Neuronal stem cell (in vitro differentiated cells): ENCODE results near the gene ARHGAP44.
"Not testable (repeated sequence)": the region's sequence is repeated elsewhere in the genome, so short reads cannot be mapped to it uniquely, and the experiment has no call there.

Experiments
- DNase-seq: peaks from one replicate; pipeline ENCODE4 v3.0.0-alpha.2; 2013; ENCODE audit warnings: low spot score
- H2AFZ ChIP-seq: one replicate; pipeline ENCODE4 v1.6.1; 2013; ENCODE audit warnings: mild to moderate bottlenecking, low read length, inconsistent platforms
- H2AK5ac ChIP-seq: 2 replicates; pipeline ENCODE4 v1.6.1; 2013; ENCODE audit warnings: low read depth, mild to moderate bottlenecking, inconsistent platforms, low read length, moderate library complexity, mixed read lengths
- H2BK120ac ChIP-seq: 2 replicates; pipeline ENCODE4 v1.6.1; 2013; ENCODE audit warnings: low read depth, mild to moderate bottlenecking, inconsistent platforms, low read length, moderate library complexity, mixed read lengths
- H2BK12ac ChIP-seq: one replicate; pipeline ENCODE4 v1.6.1; 2013; ENCODE audit warnings: low read length, inconsistent platforms
- H2BK15ac ChIP-seq: 2 replicates; pipeline ENCODE4 v1.6.1; 2013; ENCODE audit warnings: mild to moderate bottlenecking, low read length, inconsistent platforms, mixed read lengths
- H2BK5ac ChIP-seq: one replicate; pipeline ENCODE4 v1.6.1; 2013; ENCODE audit warnings: inconsistent platforms, mild to moderate bottlenecking, low read length, moderate library complexity
- H3K14ac ChIP-seq: one replicate; pipeline ENCODE4 v1.6.1; 2013; ENCODE audit warnings: low read length, inconsistent platforms
- H3K18ac ChIP-seq: 2 replicates; pipeline ENCODE4 v1.6.1; 2013; ENCODE audit warnings: low read length, inconsistent platforms
- H3K23ac ChIP-seq: 2 replicates; pipeline ENCODE4 v1.6.1; 2013; ENCODE audit warnings: low read depth, mild to moderate bottlenecking, mixed read lengths, low read length, inconsistent platforms; ENCODE audit not compliant: poor library complexity
- H3K27ac ChIP-seq: replicated peaks from 3 replicates; pipeline ENCODE4 v1.5.1; 2013; ENCODE audit warnings: low read length, inconsistent platforms
- H3K27me3 ChIP-seq, 3 experiments: 2 replicates each; pipeline ENCODE4 v1.6.1; 2013; ENCODE audit warnings: low read length in 3 of 3, mild to moderate bottlenecking in 2 of 3, inconsistent platforms in 1 of 3, low read depth in 1 of 3, mixed read lengths in 1 of 3, moderate library complexity in 1 of 3; ENCODE audit not compliant: control insufficient read depth in 3 of 3, insufficient read depth in 3 of 3
- H3K36me3 ChIP-seq, 2 donors: replicated peaks in 1 of 2; 2 replicates each; pipeline ENCODE4 v1.6.1; 2013; ENCODE audit warnings: low read length in 2 of 2; ENCODE audit not compliant: control insufficient read depth in 2 of 2, insufficient read depth in 2 of 2
- H3K4ac ChIP-seq: 2 replicates; pipeline ENCODE4 v1.6.1; 2013; ENCODE audit warnings: inconsistent platforms, mild to moderate bottlenecking, low read length, moderate library complexity
- H3K4me1 ChIP-seq, 2 donors: 1 replicate in 1 of 2; 2 replicates in 1 of 2; pipeline ENCODE4 v1.6.1; 2013; ENCODE audit warnings: low read length in 2 of 2, low read depth in 1 of 2; ENCODE audit not compliant: control insufficient read depth in 2 of 2, insufficient read depth in 1 of 2
- H3K4me2 ChIP-seq: one replicate; pipeline ENCODE4 v1.6.1; 2013; ENCODE audit warnings: mild to moderate bottlenecking, low read length, inconsistent platforms; ENCODE audit not compliant: insufficient read depth, poor library complexity, severe bottlenecking
- H3K4me3 ChIP-seq, 2 donors: 2 replicates each; pipeline ENCODE4 v1.5.1; 2013; ENCODE audit warnings: low read length in 2 of 2, mild to moderate bottlenecking in 2 of 2, inconsistent platforms in 1 of 2, moderate library complexity in 1 of 2
- H3K79me1 ChIP-seq: one replicate; pipeline ENCODE4 v1.6.1; 2013; ENCODE audit warnings: low read depth, mild to moderate bottlenecking, inconsistent platforms, low read length, moderate library complexity
- H3K9ac ChIP-seq: one replicate; pipeline ENCODE4 v1.6.1; 2013; ENCODE audit warnings: mild to moderate bottlenecking, low read depth, low read length, inconsistent platforms; ENCODE audit not compliant: poor library complexity
- H3K9me3 ChIP-seq, 2 donors: replicated peaks in 1 of 2; 2 replicates each; pipeline versions ENCODE3 to v1.6.1; 2013; ENCODE audit warnings: low read length in 2 of 2, mild to moderate bottlenecking in 2 of 2, inconsistent platforms in 1 of 2, low read depth in 1 of 2, mixed read lengths in 1 of 2, moderate library complexity in 1 of 2; ENCODE audit not compliant: control insufficient read depth in 2 of 2, insufficient read depth in 1 of 2
- H4K8ac ChIP-seq: one replicate; pipeline ENCODE4 v1.6.1; 2013; ENCODE audit warnings: low read depth, mild to moderate bottlenecking, inconsistent platforms, low read length, moderate library complexity
- H4K91ac ChIP-seq: one replicate; pipeline ENCODE4 v1.6.1; 2013; ENCODE audit warnings: low read length, low read depth, mild to moderate bottlenecking, inconsistent platforms; ENCODE audit not compliant: poor library complexity
- WGBS, 2 donors: extraction: QIAGEN DNeasy Blood & Tissue Kit; methylation state at CpG; one replicate each; pipeline ENCODE4 v1.1.7; 2013; ENCODE audit warnings: missing lambda C conversion rate in 2 of 2, mixed read lengths in 1 of 2; ENCODE audit not compliant: insufficient read length in 2 of 2, insufficient replicate concordance in 1 of 2; ENCODE audit errors: extremely low coverage in 2 of 2; 5-methylcytosine and 5-hydroxymethylcytosine counted together

ARHGAP44 gene

GRCh38 chr17:12867726-12868125 is 78.4 kb downstream of the ARHGAP44 start:
- no peak overlapping the region for H4K8ac ChIP-seq
- DNase-seq: no peak
- H3K14ac ChIP-seq: no peak overlapping the region
- H3K23ac ChIP-seq: no peak overlapping the region
- no peaks in the 10 kb centered on the region for H3K27me3 ChIP-seq
- H3K4me1 ChIP-seq: no peaks in the 10 kb centered on the region
- no CpG with 5 or more reads among the region's 5 CpGs for WGBS, 2 donors
- H3K18ac ChIP-seq: no peak overlapping the region
- no peak overlapping the region for H2AFZ ChIP-seq
- no peak overlapping the region for H2BK15ac ChIP-seq
- no peak overlapping the region for H3K9ac ChIP-seq
- H3K4me3 ChIP-seq: no peak overlapping the region
- no peak overlapping the region for H2BK120ac ChIP-seq
- peaks cover 2% of the 10 kb centered on the region for H3K79me1 ChIP-seq
- H3K27ac ChIP-seq: no peak overlapping the region
- H3K4me2 ChIP-seq: no peak overlapping the region
- H2BK12ac ChIP-seq: no peak overlapping the region
- H2AK5ac ChIP-seq: no peak overlapping the region
- H3K9me3 ChIP-seq: peaks cover 0 to 2% of the 10 kb centered on the region in 2 donors
- H3K4ac ChIP-seq: no peak overlapping the region
- H2BK5ac ChIP-seq: no peak overlapping the region
- no peak overlapping the region for H4K91ac ChIP-seq
- H3K36me3 ChIP-seq: no peaks in the 10 kb centered on the region

GRCh38 chr17:12873415-12874125 is 84.3 kb downstream of the ARHGAP44 start:
- not testable (repeated sequence) for H3K9me3 ChIP-seq, H3K27ac ChIP-seq, H3K23ac ChIP-seq, H3K4ac ChIP-seq, H4K8ac ChIP-seq, H2BK12ac ChIP-seq, H2AK5ac ChIP-seq, H2BK120ac ChIP-seq, H2BK5ac ChIP-seq, H3K4me1 ChIP-seq, H3K18ac ChIP-seq, DNase-seq, H3K36me3 ChIP-seq, H2BK15ac ChIP-seq, H3K27me3 ChIP-seq, H3K9ac ChIP-seq, H2AFZ ChIP-seq, H4K91ac ChIP-seq, H3K4me3 ChIP-seq, H3K14ac ChIP-seq, H3K79me1 ChIP-seq, H3K4me2 ChIP-seq
- no CpG with 5 or more reads among the region's 7 CpGs for WGBS, 2 donors

- H3K36me3 ChIP-seq: no peaks in the 10 kb centered on the region
- H3K4ac ChIP-seq: no peak overlapping the region
- H3K27ac ChIP-seq: no peak overlapping the region
- no peaks in the 10 kb centered on the region for H3K4me1 ChIP-seq
- H3K9me3 ChIP-seq: no peaks in the 10 kb centered on the region
- no peak overlapping the region for H3K14ac ChIP-seq
- no peaks in the 10 kb centered on the region for H3K79me1 ChIP-seq
- H2BK120ac ChIP-seq: no peak overlapping the region
- no peak overlapping the region for H2BK15ac ChIP-seq
- no peak overlapping the region for H3K23ac ChIP-seq
- H3K4me3 ChIP-seq: no peak overlapping the region
- H3K18ac ChIP-seq: no peak overlapping the region
- no peaks in the 10 kb centered on the region for H3K27me3 ChIP-seq
- WGBS, 2 donors: no CpG with 5 or more reads among the region's 8 CpGs
- no peak for DNase-seq
- H4K8ac ChIP-seq: no peak overlapping the region
- no peak overlapping the region for H2BK5ac ChIP-seq
- no peak overlapping the region for H4K91ac ChIP-seq
- H2AK5ac ChIP-seq: no peak overlapping the region
- H2BK12ac ChIP-seq: no peak overlapping the region
- no peak overlapping the region for H3K4me2 ChIP-seq
- H2AFZ ChIP-seq: no peak overlapping the region
- no peak overlapping the region for H3K9ac ChIP-seq
Observed at GRCh38 chr17:12877953-12878669, 88.8 kb downstream of the ARHGAP44 start.

- H3K27me3 ChIP-seq, H4K91ac ChIP-seq, H2AFZ ChIP-seq, H3K4me3 ChIP-seq, H2BK120ac ChIP-seq, H2BK15ac ChIP-seq, H2BK12ac ChIP-seq, H3K36me3 ChIP-seq, H3K4me1 ChIP-seq, H3K79me1 ChIP-seq, H3K23ac ChIP-seq, H3K18ac ChIP-seq, DNase-seq, H2AK5ac ChIP-seq, H3K9me3 ChIP-seq, H4K8ac ChIP-seq, H3K4me2 ChIP-seq, H3K14ac ChIP-seq, H3K4ac ChIP-seq, H3K9ac ChIP-seq, H2BK5ac ChIP-seq, H3K27ac ChIP-seq: not testable (repeated sequence)
- no CpG with 5 or more reads among the region's 5 CpGs for WGBS, 2 donors
Observed at GRCh38 chr17:12879096-12879495, 89.8 kb downstream of the ARHGAP44 start.
